ENCODE results near the gene BRIP1. TPM values are rescaled to one million over a fixed set of nuclear protein-coding genes. Genes with fewer than 3 reads are reported as not detected.
"Not testable (repeated sequence)": the region's sequence is repeated elsewhere in the genome, so short reads cannot be mapped to it uniquely, and the experiment has no call there.

BRIP1 gene
- total RNA-seq, 4 donors from 2014 or later = 0.13 to 0.42 (median 0.31) TPM

DNA sequence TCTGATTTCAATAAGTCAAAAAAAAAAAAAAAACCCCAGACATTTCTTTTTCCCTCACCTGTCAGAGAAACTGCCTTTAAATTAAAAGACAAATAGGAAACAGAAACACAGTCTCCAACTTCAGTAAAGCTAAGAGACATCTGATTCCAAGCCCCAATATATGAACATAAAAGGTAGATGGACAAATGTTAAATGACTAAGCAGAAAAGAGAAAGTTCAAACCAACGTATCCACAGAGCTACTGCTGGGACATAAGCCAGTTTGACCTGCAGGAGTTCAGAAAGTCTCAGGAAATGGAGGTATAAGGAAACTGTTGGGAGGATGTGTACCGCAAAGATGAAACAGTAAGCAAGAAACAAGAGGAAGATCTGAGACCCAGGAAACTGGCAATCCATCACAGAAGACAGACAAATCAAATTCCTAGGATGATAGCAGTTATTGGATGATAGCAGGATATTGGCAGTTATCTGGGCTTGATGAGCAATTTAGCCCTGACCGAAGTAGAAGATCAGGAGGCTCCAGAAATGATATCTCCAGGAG, 135.0 kb downstream of the BRIP1 start:
- no peaks in the 10 kb centered on the region for H3K4me1 ChIP-seq
- no peak overlapping the region for H3K27ac ChIP-seq (replicated peaks in 1 of 4)
- no peaks in the 10 kb centered on the region for H3K27me3 ChIP-seq
- TF ChIP-seq POLR2A (IDR thresholded peaks at IDR 0.05; ENCODE audit: low read depth) = no peak
- no peak for TF ChIP-seq POLR2AphosphoS5 (IDR thresholded peaks at IDR 0.05)
- TF ChIP-seq, protein P1, sequence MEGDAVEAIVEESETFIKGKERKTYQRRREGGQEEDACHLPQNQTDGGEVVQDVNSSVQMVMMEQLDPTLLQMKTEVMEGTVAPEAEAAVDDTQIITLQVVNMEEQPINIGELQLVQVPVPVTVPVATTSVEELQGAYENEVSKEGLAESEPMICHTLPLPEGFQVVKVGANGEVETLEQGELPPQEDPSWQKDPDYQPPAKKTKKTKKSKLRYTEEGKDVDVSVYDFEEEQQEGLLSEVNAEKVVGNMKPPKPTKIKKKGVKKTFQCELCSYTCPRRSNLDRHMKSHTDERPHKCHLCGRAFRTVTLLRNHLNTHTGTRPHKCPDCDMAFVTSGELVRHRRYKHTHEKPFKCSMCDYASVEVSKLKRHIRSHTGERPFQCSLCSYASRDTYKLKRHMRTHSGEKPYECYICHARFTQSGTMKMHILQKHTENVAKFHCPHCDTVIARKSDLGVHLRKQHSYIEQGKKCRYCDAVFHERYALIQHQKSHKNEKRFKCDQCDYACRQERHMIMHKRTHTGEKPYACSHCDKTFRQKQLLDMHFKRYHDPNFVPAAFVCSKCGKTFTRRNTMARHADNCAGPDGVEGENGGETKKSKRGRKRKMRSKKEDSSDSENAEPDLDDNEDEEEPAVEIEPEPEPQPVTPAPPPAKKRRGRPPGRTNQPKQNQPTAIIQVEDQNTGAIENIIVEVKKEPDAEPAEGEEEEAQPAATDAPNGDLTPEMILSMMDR (IDR thresholded peaks at IDR 0.05) = no peak
- TF ChIP-seq EP300 (IDR thresholded peaks at IDR 0.05) = no peak
- no peak for DNase-seq (ENCODE audit: extremely low spot score)
- H3K4me3 ChIP-seq = no peak overlapping the region
- H3K9me3 ChIP-seq = no peaks in the 10 kb centered on the region
- 91% methylated on average over 3 of the region's 3 CpGs for WGBS
- no peaks in the 10 kb centered on the region for H3K36me3 ChIP-seq
- intact Hi-C loops (cut with DNase I) = no loop called here

DNA sequence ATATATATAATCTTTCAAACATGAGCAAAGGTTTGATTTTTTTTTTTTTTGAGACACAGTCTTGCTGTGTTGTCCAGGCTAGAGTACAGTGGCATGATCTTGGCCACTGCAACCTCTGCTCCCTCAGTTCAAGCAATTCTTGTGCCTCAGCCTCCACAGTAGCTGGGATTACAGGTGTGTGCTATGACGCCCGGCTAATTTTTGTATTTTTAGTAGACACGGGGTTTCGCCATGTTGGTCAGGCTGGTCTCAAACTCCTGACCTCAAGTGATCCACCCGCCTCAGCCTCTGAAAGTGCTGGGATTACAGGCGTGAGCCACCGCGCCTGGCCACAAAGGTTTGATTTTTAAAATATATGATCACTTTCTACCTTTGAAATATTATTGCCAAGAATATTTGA, 135.5 kb downstream of the BRIP1 start:
- H3K36me3 ChIP-seq; intact Hi-C loops (cut with DNase I): not testable (repeated sequence)
- WGBS = 97% methylated on average over 8 of the region's 8 CpGs

DNA sequence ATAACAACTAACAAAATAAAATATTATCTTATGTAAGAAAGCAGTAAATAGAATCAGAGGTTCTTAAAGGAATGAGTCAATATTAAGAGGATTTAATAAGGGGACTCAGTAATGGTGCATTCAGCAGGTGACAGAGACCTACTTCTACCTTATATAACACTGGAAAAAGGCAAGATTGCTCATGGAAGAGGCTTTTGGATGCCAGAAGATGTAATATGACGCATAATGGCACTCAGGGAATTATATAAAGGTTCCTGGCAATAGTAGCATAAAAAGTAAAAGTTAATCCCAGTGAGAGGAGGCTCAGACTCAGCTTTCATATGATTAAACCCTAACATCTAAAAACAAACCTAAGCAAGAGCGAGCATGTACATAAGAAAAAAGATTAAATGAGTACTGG, 136.4 kb downstream of the BRIP1 start:
- H3K27me3 ChIP-seq = no peaks in the 10 kb centered on the region
- H3K4me1 ChIP-seq = no peaks in the 10 kb centered on the region
- H3K9me3 ChIP-seq = no peaks in the 10 kb centered on the region
- H3K27ac ChIP-seq (replicated peaks in 1 of 4) = no peak overlapping the region
- no peak for DNase-seq (ENCODE audit: extremely low spot score)
- H3K4me3 ChIP-seq = no peak overlapping the region
- TF ChIP-seq POLR2AphosphoS5 (IDR thresholded peaks at IDR 0.05) = no peak
- TF ChIP-seq EP300 (IDR thresholded peaks at IDR 0.05) = no peak
- TF ChIP-seq, protein P1 (IDR thresholded peaks at IDR 0.05) = no peak
- no peak for TF ChIP-seq POLR2A (IDR thresholded peaks at IDR 0.05; ENCODE audit: low read depth)
- H3K36me3 ChIP-seq = no peaks in the 10 kb centered on the region
- 94% methylated on average over 2 of the region's 2 CpGs for WGBS
- intact Hi-C loops (cut with DNase I) = no loop called here

More for the DNA sequence above, 135.5 kb downstream of the BRIP1 start:
- H3K27ac ChIP-seq (replicated peaks in 1 of 4); H3K4me1 ChIP-seq; H3K4me3 ChIP-seq; DNase-seq (ENCODE audit: extremely low spot score); H3K9me3 ChIP-seq; H3K27me3 ChIP-seq: not testable (repeated sequence)

DNA sequence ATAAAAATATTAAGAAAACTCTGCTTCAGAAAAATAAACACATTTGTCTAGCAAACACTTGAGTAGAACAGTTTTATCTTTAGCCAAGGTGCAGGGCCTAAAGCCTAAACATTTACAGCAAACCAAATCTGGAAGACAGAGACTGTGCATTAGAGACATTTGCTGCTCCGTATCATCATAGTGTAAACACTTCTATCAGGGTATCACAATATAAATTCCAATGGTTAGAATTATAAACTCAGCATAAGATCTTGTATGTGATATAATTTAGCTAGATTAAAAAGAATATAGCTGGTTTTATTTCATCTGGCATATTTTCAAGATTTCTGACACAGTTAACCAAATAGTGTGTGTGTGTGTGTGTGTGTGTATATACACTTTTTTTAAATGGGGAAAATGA, 138.6 kb downstream of the BRIP1 start:
- Histone ChIP-seq H3K27ac (replicated peaks in 1 of 4) (no peak overlapping the region), H3K27me3 (no peaks in the 10 kb centered on the region), H3K36me3 (no peaks in the 10 kb centered on the region), H3K9me3 (no peaks in the 10 kb centered on the region), H3K4me1 (no peaks in the 10 kb centered on the region), H3K4me3 (no peak overlapping the region)
- WGBS = 52% methylated on average over 1 of the region's 1 CpG
- no peak for DNase-seq (ENCODE audit: extremely low spot score)
- no peak for TF ChIP-seq POLR2AphosphoS5 (IDR thresholded peaks at IDR 0.05)
- TF ChIP-seq EP300 (IDR thresholded peaks at IDR 0.05) = no peak
- TF ChIP-seq, protein P1 (IDR thresholded peaks at IDR 0.05) = no peak
- no peak for TF ChIP-seq POLR2A (IDR thresholded peaks at IDR 0.05; ENCODE audit: low read depth)
- intact Hi-C loops (cut with DNase I) = no loop called here

DNA sequence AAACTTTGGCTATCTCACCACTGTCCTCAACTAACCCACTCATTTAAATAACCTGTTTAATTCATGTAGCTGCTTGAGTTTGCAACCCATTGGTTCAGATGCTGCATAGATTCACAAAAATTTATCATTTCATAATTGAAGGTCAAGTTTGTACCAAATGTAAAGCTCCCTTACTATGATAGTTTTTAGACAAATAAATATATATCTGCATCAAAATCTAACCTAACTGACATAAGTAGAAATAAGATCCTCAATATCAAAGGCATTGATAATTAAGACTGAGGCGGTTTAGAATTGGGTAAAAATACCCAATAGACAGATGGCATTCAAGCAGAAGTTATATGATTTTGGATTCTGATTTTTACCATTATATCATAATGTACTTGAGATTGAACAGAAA, 139.4 kb downstream of the BRIP1 start:
- 97% methylated on average over 1 of the region's 1 CpG for WGBS
- TF ChIP-seq POLR2AphosphoS5 (IDR thresholded peaks at IDR 0.05) (no peak), POLR2A (IDR thresholded peaks at IDR 0.05; ENCODE audit: low read depth) (no peak), EP300 (IDR thresholded peaks at IDR 0.05) (no peak)
- TF ChIP-seq, protein P1 (IDR thresholded peaks at IDR 0.05) = no peak

More for the DNA sequence above, 139.4 kb downstream of the BRIP1 start:
- intact Hi-C loops (cut with DNase I) = no loop called here
- H3K27me3 ChIP-seq = no peaks in the 10 kb centered on the region
- no peak for DNase-seq (ENCODE audit: extremely low spot score)
- no peaks in the 10 kb centered on the region for H3K4me1 ChIP-seq
- H3K27ac ChIP-seq (replicated peaks in 1 of 4) = no peak overlapping the region
- H3K4me3 ChIP-seq = no peak overlapping the region
- peaks cover 0 to under 1% (median 0%) of the 10 kb centered on the region in 4 donors for H3K9me3 ChIP-seq
- H3K36me3 ChIP-seq = no peaks in the 10 kb centered on the region
